ENCODE measurements around the gene SEMG1.

SEMG1 gene

GRCh38 chr20:45221076-45221475 lies 14.2 kb downstream of the SEMG1 start, which contains the start of gene SEMG2:
Gene SEMG2, plus strand, starts transcription at chr20:45221373. Its CDS starts 17 bp downstream, at chr20:45221390.
- in situ Hi-C loops (cut with MboI; ENCODE audit: low sequenced_read_pairs), result no loop called here

- in situ Hi-C loops (cut with MboI; ENCODE audit: low sequenced_read_pairs), result no loop called here
These were observed 16.3 kb downstream of the SEMG1 start for GRCh38 chr20:45223136-45223535.

- in situ Hi-C loops (cut with MboI; ENCODE audit: low sequenced_read_pairs), result no loop called here
These were observed 19.5 kb downstream of the SEMG1 start for GRCh38 chr20:45226287-45226686.

GRCh38 chr20:45229264-45230056 lies 22.6 kb downstream of the SEMG1 start:
- in situ Hi-C loops (cut with MboI; ENCODE audit: low sequenced_read_pairs), result no loop called here

- in situ Hi-C loops (cut with MboI; ENCODE audit: low sequenced_read_pairs), result no loop called here
These were observed 23.8 kb downstream of the SEMG1 start for GRCh38 chr20:45230631-45231030.

- in situ Hi-C loops (cut with MboI; ENCODE audit: low sequenced_read_pairs), result no loop called here
These were observed 29.2 kb downstream of the SEMG1 start for GRCh38 chr20:45235995-45236394.

- in situ Hi-C loops (cut with MboI; ENCODE audit: low sequenced_read_pairs), result no loop called here
These were observed 31.3 kb downstream of the SEMG1 start for GRCh38 chr20:45238139-45238538.

- in situ Hi-C loops (cut with MboI; ENCODE audit: low sequenced_read_pairs), result no loop called here
These were observed 39.3 kb downstream of the SEMG1 start for GRCh38 chr20:45246109-45246508.

GRCh38 chr20:45247865-45248264 lies 41.0 kb downstream of the SEMG1 start:
- in situ Hi-C loops (cut with MboI; ENCODE audit: low sequenced_read_pairs), result no loop called here

GRCh38 chr20:45248609-45249008 lies 41.8 kb downstream of the SEMG1 start:
- in situ Hi-C loops (cut with MboI; ENCODE audit: low sequenced_read_pairs), result no loop called here

- in situ Hi-C loops (cut with MboI; ENCODE audit: low sequenced_read_pairs), result no loop called here
These were observed 45.2 kb downstream of the SEMG1 start for GRCh38 chr20:45251884-45252560.

- in situ Hi-C loops (cut with MboI; ENCODE audit: low sequenced_read_pairs), result no loop called here
These were observed 46.4 kb downstream of the SEMG1 start for GRCh38 chr20:45253261-45253660.

GRCh38 chr20:45254383-45255262 lies 47.8 kb downstream of the SEMG1 start, which contains the start of gene SLPI:
Gene SLPI, minus strand, starts transcription at chr20:45254564. Its CDS starts 21 bp downstream, at chr20:45254543.
- in situ Hi-C loops (cut with MboI; ENCODE audit: low sequenced_read_pairs), result no loop called here

GRCh38 chr20:45257161-45257560 lies 50.3 kb downstream of the SEMG1 start:
- in situ Hi-C loops (cut with MboI; ENCODE audit: low sequenced_read_pairs), result no loop called here

GRCh38 chr20:45257711-45258110 lies 50.9 kb downstream of the SEMG1 start:
- in situ Hi-C loops (cut with MboI; ENCODE audit: low sequenced_read_pairs), result no loop called here

- in situ Hi-C loops (cut with MboI; ENCODE audit: low sequenced_read_pairs), result no loop called here
These were observed 51.4 kb downstream of the SEMG1 start for GRCh38 chr20:45258259-45258658.

- in situ Hi-C loops (cut with MboI; ENCODE audit: low sequenced_read_pairs), result no loop called here
These were observed 51.8 kb downstream of the SEMG1 start for GRCh38 chr20:45258664-45259063.
